Islet precursor cell (in vitro differentiated cells): Measurements from ENCODE around the gene DCDC2C.
"Not testable (repeated sequence)": the region's sequence is repeated elsewhere in the genome, so short reads cannot be mapped to it uniquely, and the experiment has no call there.

Experiments
- DNase-seq: peaks from one replicate; pipeline ENCODE4 v3.0.0-alpha.2; 2018

The DCDC2C gene

DNA sequence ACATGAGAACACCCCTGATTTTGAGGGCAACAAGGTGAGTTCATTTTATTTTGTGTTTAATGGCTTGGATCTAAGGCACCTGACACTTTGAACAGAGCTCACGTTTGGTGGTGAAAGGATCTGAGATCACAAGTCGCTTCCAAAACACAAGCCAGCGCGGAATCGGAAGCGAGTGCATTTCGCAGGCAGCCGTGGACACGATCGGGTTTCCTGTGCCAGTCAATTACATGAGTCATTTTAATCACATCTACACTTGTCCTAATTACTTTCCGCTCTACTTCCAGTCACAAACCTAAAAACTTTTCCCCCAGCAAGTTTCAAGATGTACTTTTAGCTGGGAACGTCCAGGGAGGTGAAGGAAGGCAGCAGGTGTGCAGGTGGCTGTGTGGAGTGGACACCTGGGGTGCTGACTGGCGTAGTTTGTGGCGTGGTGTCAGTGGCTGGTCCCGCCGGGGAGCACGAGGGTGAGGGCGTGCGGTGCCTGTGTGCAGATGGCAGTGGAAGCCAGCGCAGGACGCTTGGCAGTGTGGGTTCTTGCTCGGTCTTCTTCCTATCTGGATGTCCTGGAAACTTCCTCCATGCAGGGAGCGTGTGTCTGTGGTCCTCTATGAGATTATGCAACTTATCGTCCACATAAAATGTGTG, 75.6 kb downstream of the DCDC2C start:
- no peak for DNase-seq

DNA sequence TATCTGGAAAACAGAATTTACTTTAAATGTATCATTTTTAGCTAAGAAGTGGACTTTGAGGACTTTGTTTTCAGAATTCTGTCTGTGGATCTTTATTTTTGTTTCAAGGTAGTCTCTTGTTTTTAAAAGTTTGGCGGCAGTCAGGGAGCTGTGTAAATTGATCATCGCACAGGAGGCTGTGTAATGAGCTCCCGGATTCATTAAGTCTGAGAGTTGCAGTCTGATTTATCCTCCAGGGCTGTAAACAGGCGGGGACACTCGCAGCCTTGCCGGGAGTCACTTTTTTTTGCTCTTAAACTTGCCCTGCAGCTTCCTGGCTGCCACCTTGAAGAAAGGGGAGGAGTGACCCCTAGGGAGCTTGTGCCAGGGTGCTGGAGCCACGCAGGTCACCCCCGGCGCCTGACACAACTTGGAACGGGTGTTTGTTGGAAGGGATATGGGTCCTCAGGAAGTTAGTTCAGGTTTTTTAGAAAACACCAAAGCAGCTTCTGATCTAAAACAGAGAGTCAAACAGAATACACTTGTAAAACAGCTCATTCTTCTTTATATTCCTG, 76.2 kb downstream of the DCDC2C start:
- no peak for DNase-seq

DNA sequence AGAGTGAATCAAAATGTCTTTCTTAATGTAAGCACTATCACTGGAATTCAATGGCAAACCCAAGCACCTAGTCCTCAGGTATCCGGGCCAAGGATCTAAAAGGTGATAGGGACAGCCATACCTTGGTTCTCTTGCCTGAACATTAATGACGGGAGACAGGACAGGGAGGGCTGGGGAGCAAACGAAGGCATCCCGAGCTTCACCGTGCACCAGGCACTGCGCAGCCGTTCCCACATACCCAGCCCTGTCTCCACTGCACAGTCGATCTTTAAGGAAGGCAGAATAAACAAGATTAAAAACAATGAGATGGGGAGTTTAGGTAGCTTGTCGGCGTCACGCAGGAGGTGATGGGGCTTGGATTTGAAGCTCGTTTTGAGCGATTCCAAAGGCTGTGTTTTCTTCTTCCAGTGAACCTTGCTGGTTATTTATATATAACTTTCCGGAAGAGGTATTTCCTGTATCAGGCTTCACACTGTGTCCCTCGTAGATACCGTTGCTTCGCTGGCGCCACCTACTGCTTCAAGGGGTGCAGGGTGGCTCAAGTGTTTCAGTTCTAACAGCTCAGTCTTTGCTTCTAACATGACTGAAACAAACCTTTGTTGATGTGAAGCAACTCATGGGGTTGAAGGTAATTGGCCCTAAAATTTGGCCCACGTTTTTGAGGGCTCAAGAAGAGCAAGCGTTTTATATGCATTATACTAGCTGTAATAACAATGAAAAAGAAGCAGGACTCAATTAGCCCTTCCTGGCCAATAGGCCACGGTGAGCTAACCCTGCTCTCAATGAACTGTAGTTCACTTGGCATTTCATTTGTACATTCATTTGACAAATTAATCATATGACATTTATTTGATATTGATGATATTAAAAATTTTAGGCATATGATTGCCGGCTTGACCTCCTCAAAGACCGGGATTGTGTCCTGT, 77.4 kb downstream of the DCDC2C start:
- peak; percentile 83 for DNase-seq

DNA sequence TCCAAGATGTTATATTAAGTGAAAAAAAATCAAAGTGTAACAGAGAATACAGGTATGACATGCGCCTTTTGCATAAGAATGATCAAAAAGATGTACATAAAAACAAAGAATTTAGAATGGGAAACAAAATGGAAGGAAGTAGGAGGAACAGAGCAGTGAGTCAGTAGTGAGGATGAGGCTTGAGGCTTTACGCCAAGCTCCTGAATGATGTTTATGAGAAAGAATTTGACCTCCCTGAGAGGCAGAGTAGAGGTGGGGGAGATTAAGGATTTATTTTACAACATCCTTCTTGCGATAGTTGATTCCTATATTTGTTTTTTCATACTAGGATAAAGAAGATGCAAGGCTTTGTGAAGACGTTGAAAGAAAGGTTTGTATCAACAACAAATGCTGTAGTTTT, 81.4 kb downstream of the DCDC2C start:
- no peak for DNase-seq

DNA sequence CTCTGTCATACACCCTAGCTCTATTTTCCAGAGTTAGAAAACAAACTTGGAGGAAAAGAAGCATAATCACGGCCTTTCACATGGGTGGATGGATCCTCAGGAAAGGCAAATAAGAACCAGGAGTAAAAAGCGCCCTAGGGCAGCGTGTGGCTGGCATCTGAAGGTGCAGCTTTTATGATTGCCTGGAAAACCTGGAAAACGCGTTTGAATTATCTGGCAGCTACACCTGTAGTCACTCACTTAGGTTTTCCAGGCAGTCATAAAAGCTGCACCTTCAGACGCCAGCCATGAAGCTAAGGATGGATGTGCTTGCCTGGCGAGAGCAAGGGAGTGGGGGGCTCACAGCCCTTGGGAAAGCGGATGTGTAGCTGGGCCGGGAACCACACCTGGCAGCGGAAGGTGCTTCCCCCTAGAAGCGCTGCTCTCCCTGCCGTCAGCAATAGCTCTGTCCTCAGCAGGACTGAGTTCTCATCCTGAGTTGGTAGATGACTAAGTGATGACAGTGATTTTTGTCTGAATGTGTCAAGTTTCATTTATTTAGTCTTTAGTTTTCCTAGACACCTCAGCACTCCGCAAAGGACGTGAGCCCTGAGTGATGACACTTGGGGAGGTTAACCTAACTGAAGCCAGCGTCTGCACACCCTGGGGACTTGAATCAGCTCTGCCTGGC, 82.0 kb downstream of the DCDC2C start:
- peak; percentile 74 for DNase-seq

DNA sequence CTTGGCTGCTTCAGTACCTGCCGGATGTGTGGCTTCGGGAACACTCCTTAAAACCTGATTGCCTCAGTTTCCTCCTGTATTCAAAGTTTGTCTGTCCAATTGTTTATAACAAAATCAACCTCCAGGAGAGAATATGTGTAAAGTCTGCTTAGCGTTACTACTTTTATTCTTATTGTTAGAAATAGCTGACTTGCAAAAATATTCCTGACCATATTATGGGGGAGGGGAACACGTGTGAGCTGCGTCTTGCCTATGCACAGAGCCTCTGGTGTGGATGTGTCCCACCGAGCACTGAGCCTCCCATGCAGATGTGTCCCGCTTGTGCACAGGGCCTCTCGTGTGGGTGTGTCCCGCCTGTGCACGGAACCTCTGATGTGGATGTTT, 82.5 kb downstream of the DCDC2C start:
- DNase-seq = no peak

DNA sequence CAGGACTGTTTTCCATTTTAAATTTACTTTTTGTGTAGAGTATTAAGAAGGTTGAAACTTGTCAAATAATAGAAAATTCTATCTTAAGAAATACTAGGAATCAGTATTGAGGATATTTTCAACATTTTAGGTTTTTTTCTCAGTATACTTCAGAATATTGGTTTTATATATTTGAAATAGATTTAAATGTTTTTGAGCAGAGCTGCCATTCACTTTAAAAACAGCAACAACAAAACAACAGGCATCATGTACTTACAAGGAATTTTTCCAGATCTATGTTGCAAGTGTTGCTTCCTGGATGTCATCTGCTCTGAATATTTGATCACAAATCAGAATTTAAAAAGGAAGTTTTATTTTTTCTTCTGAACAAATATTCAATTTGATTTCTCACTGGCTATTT, 84.4 kb downstream of the DCDC2C start:
- DNase-seq = no peak

DNA sequence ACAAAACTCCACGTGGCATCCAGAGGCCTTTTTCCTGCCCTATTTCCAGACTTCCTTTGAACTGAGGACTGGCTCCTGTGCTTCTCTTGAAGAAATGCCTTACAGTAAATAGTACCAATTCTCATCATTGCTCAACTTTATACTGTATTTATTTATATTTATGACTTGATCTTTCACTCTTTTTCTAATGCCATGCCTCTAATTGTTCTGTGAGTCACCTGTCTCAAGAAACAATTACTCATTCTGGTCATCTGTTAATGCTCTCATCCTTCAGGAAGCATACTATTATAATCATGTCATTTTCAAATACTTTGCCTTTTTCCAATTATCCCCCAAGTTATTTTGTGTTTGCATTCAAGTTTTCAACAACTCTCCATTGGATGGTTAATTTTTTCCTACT, 85.9 kb downstream of the DCDC2C start:
- no peak for DNase-seq

DNA sequence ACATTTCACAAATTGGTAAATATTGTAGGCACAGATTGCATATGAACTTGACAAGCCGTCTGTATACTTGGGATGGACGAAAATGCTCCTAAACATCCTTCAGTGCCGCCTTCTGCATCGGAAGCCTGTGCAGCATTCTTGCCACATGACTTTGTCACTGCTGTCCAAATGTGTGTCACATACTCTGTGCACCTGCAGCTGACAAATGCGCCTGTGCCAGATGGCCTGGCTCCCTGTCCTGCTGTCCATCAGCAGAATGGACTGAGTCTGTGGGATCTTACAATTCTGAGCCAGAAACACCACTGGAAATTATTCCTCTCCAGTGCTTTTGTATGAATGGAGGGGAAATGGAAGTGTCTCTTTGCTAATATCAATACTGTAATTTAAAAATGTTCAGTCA, 89.9 kb downstream of the DCDC2C start:
- no peak for DNase-seq

DNA sequence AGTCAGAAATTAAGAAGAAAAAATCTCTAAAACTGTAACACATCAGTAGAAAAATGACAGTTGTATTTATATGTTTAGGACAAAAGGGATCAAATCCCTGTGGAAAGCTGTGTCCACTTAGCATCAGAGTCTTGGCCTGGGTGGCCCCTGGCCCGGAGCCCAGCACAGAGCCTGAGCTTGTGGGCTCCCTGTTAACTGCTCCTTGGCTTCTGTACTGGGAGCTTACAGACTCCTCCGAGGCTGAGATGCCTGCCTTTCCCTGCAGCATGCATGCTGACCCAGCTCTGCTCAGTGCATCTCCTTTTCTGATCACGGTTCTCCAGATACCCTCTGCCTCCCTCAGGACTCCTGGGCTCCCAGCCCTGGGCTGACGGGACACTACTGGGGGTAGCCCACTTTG, 98.1 kb downstream of the DCDC2C start:
- no peak for DNase-seq

DNA sequence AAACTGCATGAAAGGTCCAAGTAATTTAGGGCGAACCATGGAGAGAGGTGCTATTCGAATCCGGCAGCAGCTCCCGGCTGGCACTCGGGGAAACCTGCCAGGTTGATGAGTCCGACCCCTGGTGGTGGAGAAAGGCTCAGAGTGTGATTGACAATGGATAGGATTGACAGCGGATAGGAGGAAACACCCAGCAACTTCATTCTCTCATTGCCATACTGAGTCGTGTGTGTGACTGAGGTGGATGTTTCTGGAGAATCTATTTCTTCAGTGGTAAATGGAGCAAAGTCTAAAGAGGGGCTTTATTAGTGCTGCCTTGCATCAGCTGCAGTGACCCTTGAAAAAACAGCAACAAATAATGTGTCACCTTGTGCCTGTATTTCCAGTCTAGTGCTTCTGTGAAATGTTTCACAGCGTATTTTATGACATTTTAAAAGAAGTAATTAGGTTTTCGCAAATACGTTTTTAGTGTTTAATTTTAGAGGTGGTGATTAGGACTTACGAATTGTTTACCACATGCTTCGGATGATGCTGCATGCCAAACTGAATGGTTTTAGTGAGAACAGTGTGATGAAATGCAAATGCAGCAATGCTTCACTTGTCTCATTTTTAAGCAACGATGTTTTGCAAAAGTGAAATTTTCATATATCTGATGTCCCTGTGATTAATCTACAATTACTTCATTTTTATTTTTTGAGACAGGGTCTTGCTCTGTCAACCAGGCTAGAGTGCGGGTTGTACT, 102.0 kb downstream of the DCDC2C start:
- peak; percentile 79 for DNase-seq

DNA sequence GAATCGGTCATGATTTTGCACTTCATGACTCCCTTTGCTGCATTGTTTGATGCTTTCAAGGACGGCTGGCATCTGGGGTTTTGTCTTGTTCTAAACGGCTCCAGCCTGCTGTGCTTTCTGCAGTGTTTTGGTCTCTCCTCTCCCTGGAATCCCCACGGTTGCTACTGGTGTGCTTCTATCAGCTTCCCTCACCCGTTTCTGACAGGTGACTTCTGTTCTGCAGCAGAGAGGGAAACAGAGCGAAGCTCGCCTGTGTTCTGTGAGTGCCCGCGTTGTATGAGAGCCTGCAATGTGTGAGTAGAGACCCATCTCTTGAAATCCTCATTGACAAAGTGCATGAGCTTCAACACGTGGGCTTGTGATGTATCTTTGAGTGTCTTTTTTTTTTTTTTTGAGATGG, 102.8 kb downstream of the DCDC2C start:
- no peak for DNase-seq

DNA sequence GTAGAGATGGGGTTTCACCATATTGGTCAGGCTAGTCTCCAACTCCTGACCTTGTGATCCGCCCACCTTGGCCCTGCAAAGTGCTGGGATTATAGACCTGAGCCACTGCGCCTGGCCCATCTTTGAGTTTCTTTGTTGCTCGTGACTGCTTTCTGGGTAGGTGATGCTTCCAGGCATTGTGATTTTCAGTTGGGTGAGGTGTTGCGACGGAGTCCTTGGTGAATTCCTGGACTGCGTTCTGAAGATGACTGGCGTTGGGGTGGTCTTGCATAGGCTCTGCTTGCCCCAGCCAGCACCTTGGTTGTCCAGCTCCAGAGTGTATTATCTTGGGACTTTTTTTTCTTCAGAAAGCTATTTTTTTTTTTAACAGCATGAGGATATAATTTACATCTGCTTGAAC, 103.4 kb downstream of the DCDC2C start:
- no peak for DNase-seq

DNA sequence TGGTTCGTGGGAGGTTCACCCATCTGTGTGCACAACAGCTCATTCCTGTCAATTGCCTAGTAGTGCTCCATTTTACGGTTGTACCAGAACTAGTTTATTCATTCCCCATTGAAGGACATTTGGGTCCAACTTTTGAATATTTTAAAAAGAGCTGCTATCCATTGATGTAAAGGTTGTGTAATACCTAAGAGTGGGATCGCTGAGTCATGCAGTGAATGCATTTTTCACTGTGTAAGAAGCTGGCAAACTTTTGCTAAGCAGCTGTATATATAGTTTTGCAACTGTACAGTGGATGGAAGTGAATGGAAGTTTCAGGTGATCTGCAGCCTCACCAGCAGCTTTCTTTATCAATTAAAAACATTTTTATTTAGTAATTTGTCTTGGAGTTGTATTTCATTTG, 104.5 kb downstream of the DCDC2C start:
- DNase-seq = no peak

DNA sequence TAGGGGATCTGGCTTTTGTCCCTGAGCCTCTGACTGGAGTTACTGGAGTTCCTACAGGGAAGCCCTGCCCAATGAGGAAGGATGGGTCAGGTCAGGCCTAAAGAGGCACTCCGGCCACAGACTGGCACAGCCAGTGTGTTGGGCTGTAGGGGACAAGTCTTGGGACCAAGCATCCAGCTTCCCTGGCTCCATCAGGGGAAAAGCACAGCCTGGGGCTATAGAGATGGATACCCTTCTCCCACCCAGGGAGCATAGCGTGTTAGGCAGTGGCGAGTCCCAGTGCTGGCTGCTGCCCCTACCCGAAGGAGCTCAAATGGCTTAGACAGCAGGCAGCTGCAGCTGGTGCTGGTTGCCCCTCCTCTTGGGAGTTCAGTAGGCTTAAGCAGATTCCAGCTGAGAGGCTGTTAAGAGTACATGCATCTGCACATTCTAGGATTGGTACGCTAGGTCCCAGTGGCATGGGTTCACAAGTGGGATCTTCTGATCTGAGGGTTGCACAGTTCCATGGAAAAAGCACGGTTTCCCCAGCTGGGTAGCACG, 111.4 kb downstream of the DCDC2C start:
- no peak for DNase-seq

DNA sequence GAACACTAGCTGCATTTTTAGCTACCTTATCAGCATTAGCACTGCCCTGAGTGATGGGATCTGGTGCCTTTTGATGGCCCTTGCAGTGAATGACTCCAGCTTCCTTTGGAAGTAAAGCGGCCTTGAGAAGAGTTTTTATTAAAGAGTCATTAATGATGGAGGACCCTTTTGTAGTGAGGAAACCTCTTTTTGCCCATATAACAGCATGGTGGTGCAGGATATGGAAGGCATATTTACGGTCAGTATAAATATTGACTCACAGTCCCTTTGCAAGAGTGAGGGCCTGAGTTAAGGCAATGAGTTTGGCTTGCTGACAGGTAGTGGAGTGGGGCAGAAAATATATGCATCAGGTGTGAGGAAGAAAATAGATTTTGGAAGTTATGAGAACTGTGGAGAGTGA, 113.8 kb downstream of the DCDC2C start:
- DNase-seq = not testable (repeated sequence)

DNA sequence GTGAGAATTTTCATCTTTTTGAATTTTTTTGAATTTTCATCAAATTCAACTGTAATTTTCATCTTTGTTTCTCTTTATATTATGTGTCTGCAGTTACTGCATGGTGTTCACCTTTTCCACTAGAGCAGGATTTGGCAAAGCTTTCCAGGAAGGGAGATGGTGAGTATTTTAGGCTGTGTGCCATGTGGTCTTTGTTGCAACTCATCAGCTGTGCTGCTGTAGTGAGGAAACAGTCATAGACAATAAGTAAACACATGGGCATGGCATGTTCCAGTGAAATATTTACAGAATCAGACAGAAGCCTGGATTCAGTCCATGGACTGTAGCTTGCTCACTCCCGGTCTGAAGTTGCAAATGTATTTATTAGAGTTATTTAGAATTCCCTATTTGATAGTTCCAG, 120.4 kb downstream of the DCDC2C start:
- no peak for DNase-seq

DNA sequence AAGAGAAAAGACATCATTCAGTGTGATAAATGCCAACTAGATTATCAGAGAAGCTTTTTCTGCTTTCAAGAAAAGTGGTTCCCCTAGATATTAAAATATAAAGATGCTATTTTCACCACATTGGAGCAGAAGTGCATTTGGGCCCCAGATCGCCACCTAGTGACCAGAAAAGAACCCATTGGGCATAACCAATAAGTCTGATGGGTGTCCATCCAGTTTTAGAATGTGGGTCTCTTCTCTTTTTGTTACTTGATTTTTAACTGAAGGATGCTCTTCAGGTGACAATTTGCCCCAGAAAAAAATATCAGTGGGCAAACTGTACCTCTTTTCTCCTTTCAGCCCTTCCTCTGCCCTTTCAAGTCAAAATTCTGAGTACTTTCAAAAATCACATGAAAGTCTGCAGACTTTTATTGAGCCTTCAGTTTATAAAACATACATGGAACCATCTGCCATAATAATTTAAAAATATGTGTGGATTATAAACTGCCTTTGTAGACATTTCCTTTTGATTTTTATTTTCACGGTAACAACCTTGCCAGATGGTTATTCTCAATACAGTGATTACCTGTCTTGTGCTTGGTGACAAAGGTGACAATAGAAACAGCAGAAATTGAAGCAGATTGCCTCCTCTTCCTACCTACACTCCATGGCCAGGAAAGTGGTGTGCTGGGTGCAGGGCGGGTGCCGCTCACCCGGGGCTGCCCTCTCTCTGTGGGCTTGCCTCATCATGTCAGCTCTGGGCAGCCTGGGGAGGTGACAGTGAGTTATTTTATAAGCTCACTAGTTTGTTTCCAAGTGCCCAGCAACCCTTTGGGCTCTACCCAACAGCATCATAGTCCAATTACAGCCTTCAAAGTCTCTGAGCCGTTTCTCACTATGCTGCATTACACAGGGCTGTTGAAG, 124.5 kb downstream of the DCDC2C start:
- no peak for DNase-seq

DNA sequence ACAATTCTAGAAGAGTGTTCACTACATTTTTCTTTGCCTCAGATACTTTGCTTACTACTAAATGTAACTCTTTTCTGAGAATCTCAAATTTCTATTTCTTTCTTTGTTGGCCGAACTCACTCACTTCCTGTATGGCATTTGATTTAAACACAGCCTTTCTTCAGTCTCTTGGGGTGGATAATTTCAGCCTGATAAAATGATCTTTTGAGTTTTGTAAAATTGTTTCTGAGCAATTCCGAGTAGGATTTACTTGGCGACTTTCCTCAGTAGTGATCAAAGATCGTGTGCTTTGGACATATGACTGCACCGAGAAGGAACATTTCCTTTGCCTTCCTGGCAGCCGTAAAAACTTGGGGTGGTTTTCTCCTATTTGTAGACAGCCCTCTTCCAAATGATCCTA, 127.4 kb downstream of the DCDC2C start:
- no peak for DNase-seq

DNA sequence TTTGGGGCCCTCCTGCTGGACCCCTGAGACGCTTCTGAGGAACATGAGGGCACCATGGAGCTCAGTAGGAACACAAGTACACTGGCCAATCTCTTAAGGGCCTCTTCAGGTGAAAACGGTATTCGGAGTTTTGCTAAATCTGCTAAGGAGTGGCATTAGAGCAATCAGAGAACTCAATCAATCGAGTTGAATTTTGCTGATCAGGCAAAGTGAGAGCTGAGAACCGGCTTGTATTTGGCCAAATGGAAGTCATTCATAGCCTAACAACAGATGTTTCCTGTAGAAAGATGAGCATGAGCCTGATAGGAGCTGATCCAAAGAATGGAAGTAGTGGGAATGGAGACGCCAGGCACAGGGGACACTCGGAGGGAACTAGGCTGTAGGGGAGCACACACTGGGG, 133.7 kb downstream of the DCDC2C start:
- DNase-seq = no peak

DNA sequence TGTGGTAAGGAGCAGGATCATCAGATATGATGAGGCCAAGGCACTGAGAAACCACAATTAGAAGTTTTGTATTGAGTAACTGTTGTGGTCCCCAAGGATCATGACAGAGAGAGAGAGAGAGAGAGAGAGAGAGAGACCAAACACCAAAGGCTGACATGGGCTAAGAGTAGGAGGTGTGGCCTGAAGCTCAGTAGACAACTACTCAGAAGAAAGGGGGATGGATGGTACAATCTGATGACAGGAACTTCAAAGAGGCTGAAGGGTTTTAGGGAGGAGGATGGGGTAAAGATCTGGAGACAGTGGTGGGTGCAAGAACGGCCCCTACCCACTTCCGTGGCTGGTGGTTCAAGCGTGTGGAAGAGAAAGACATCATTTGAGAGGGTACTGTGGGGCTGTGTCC, 135.0 kb downstream of the DCDC2C start:
- no peak for DNase-seq

DNA sequence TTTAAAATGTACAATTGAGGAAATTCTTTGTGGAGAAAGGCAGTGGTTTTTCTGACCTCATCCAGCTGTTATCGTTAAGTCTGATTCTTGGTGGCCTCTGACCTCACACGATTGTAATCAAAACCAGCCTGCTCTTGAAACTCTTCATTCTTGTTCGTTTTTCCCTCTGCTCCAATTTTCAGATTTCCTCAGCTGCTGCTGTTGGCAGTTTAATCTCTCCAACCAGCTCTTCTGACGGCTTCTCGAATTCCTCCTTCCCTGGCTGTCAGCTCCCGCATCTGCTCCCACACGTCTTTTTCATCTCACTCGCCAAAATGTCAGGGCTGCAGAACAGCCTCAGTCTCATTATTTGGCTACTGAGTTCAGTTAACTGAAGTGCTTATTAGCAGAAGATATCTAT, 136.1 kb downstream of the DCDC2C start:
- no peak for DNase-seq
